NB4 (cell line): ENCODE data around the gene PODN.

ENCODE experiments used
- DNase-seq: peaks from one replicate; pipeline ENCODE4 v3.0.0; 2010; ENCODE audit warnings: low read depth
- H3K4me3 ChIP-seq: one replicate; pipeline ENCODE4 v1.5.1; 2011; ENCODE audit warnings: mild to moderate bottlenecking, low read depth, low read length, moderate library complexity
- CTCF ChIP-seq: IDR thresholded peaks from one replicate; pipeline ENCODE4 v1.5.1; 2012; ENCODE audit warnings: low read depth, low read length
- MYC ChIP-seq: IDR thresholded peaks from 2 replicates; pipeline ENCODE4 v1.6.1; 2011; ENCODE audit warnings: low read depth, low read length
- POLR2A ChIP-seq: IDR thresholded peaks from 2 replicates; pipeline ENCODE4 v1.6.1; 2011; ENCODE audit warnings: mild to moderate bottlenecking; ENCODE audit not compliant: insufficient read length; ENCODE audit errors: extremely low read depth
- TF ChIP-seq, protein P1 (sequence below): IDR thresholded peaks from 2 replicates; pipeline ENCODE4 v1.6.1; 2011; ENCODE audit warnings: low read depth, low read length

Gene PODN

GRCh38 chr1:53126495-53126894, 64.5 kb downstream of the PODN start:
- no peak for DNase-seq
- no peak for TF ChIP-seq POLR2A
- no peak overlapping the region for H3K4me3 ChIP-seq

DNA sequence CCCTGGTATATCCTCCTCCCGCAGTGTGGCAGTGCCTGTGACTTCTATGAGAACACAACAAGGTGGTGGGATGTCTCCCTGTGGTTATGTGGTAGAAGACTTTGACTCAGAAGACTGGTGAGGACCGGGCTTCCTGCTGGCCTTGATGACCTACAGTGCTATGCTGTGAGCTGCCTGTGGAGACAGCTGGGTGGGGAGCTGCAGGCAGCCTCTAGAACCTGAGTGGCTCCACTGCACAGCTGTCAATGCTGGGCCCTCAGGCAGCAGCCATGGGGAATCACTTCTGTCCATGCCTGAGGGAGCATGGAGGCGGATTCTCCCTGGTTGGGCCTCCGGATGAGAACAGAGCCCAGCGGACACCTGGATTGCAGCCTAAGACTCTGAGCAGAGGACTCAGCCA, 65.5 kb downstream of the PODN start:
- peak; percentile 17 for DNase-seq
- no peak overlapping the region for H3K4me3 ChIP-seq
- TF ChIP-seq MYC (no peak), POLR2A (no peak), CTCF (no peak)
- TF ChIP-seq, protein P1, sequence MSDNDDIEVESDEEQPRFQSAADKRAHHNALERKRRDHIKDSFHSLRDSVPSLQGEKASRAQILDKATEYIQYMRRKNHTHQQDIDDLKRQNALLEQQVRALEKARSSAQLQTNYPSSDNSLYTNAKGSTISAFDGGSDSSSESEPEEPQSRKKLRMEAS, result no peak

DNA sequence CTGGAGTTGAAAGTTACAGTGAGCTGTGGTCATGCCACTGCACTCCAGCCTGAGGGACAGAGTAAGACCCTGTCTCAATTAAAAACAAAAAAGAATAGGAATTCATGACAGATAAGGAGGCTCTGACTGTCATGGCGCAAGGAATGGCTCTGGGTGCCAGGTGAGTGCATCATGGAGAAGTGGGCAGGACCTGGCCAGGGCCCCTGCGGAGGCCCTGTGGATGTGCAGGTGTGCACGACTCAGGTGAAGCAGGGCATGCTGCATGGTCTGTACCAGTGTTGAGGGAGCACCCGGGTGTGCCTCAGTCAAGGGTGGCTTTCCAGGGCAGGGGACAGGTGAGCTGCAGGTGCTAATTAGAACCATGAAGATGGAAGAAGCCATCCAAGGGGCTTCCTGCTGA, 66.4 kb downstream of the PODN start:
- TF ChIP-seq POLR2A (no peak), CTCF (no peak), MYC (no peak)
- TF ChIP-seq, protein P1, result no peak
- DNase-seq, result no peak
- H3K4me3 ChIP-seq, result no peak overlapping the region

- TF ChIP-seq POLR2A (no peak), CTCF (no peak), MYC (no peak)
- TF ChIP-seq, protein P1, result no peak
- no peak for DNase-seq
- H3K4me3 ChIP-seq, result no peak overlapping the region
Observed at GRCh38 chr1:53129891-53130597, 68.0 kb downstream of the PODN start.

DNA sequence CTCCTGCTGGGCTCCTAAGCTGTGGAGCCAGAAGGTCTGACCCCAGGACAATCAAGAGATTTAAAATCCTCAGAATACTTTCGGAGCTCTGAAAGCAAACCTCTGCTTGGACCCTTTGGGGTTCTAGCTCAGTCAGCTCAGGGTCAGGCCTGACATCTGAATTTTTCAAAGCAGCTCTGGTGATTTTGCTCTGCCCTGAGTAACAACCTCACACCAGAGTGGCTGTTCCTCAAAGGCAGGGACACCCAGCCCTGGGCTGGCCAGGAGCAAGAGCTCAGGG, 68.5 kb downstream of the PODN start:
- DNase-seq, result no peak
- no peak for TF ChIP-seq CTCF
- no peak for TF ChIP-seq MYC
- no peak for TF ChIP-seq POLR2A
- TF ChIP-seq, protein P1, result no peak
- no peak overlapping the region for H3K4me3 ChIP-seq

- DNase-seq, result no peak
- TF ChIP-seq CTCF (no peak), MYC (no peak), POLR2A (no peak)
- TF ChIP-seq, protein P1, result no peak
- no peak overlapping the region for H3K4me3 ChIP-seq
Observed at GRCh38 chr1:53130878-53131589, 69.0 kb downstream of the PODN start.
